Suprapubic skin (tissue), 4 donors: Measurements from ENCODE around the gene BTBD2. TPM values are rescaled to one million over a fixed set of nuclear protein-coding genes. Genes with fewer than 3 reads are reported as not detected.

ENCODE experiments used
- DNase-seq, 2 donors: peaks; one replicate each; pipeline ENCODE4 v3.0.0-alpha.2; 2019; ENCODE audit warnings: low spot score in 2 of 2
- H3K27ac ChIP-seq: fragments of 200-600 bp; sonication (generic); one replicate; pipeline ENCODE4 v1.5.1; 2019
- H3K27me3 ChIP-seq: fragments of 200-600 bp; sonication (generic); one replicate; pipeline ENCODE4 v1.5.1; 2019
- H3K36me3 ChIP-seq: fragments of 200-600 bp; sonication (generic); one replicate; pipeline ENCODE4 v1.5.1; 2019
- H3K4me1 ChIP-seq: fragments of 200-600 bp; sonication (generic); one replicate; pipeline ENCODE4 v1.5.1; 2019
- H3K4me3 ChIP-seq: fragments of 200-600 bp; sonication (generic); one replicate; pipeline ENCODE4 v1.5.1; 2019; ENCODE audit warnings: mild to moderate bottlenecking
- H3K9me3 ChIP-seq: fragments of 200-600 bp; sonication (generic); one replicate; pipeline ENCODE4 v1.5.1; 2019
- EP300 ChIP-seq: sonication (generic); formaldehyde crosslinking; IDR thresholded peaks from one replicate; pipeline ENCODE4 v1.6.1; 2017; ENCODE audit warnings: antibody characterized with exemption
- POLR2A ChIP-seq, 2 donors: fragments of 450-650 bp; IDR thresholded peaks; one replicate each; pipeline ENCODE4 v1.6.1; 2017; ENCODE audit warnings: antibody characterized with exemption in 2 of 2, mild to moderate bottlenecking in 2 of 2, moderate library complexity in 2 of 2
- POLR2AphosphoS5 ChIP-seq, 3 donors: sonication (generic); formaldehyde crosslinking; IDR thresholded peaks; one replicate each; pipeline ENCODE4 v1.6.1; 2017; ENCODE audit warnings: antibody characterized with exemption in 3 of 3
- WGBS: methylation state at CpG from one replicate; pipeline ENCODE4 v1.1.5; 2018; 5-methylcytosine and 5-hydroxymethylcytosine counted together
- total RNA-seq, 4 donors: library from RNA; depleted of rRNA; stranded (reverse); fragments of >200 nt; gene quantifications; one replicate each; pipeline ENCODE4 v1.1.0, GENCODE V29; 2016
- TF ChIP-seq, protein P1 (sequence below), 2 donors: fragments of 200-600 bp in 1 of 2; fragments of 450-650 bp in 1 of 2; sonication (generic) in 1 of 2; IDR thresholded peaks; one replicate each; pipeline ENCODE4 v1.5.1; 2016 to 2019; ENCODE audit warnings: antibody characterized with exemption in 2 of 2, mild to moderate bottlenecking in 1 of 2, moderate library complexity in 1 of 2

Gene BTBD2
- total RNA-seq, 4 donors from 2014 or later: 83.0 to 101 (median 90.3) TPM

DNA sequence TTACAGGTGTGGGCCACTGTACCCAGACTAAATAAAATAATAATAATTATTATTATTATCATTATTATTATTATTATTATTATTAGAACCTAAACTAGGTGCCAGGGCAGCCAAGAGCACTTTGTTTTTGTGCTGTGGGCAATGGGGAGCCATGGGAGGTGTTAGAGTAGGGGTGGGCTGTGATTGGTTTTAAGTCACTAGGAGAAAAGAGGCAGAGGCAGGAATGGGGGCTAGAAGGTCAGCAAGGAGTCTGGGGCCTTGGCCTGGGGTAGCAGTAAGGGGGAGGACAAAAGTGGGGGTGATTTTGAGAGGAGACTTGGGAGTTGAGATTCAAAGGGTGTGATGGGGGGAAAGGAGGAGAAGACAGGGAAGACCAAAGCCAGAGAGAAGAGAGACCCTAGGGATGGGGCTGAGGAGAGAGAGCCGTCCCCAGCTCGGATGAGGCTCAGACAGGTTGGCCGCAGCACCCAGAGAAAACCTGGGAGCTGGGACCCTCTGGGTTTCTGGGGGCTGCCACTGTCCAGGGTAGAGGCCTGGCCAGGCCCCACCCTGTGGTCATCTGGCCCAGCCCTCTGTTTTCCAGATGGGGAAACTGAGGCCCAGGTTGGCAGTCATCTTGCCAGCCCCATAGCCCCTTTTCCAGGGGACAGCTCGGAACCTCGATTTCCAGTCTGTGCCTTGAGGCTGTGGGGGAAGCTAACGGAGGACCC lies 17.8 kb upstream of the BTBD2 start:
- no peaks in the 10 kb centered on the region for H3K27me3 ChIP-seq
- 89% methylated on average over 6 of the region's 6 CpGs for WGBS
- H3K27ac ChIP-seq: peak overlapping the region; percentile 97
- DNase-seq: no peak
- H3K4me1 ChIP-seq: peaks cover 61% of the 10 kb centered on the region
- peaks cover 6% of the 10 kb centered on the region for H3K36me3 ChIP-seq
- TF ChIP-seq EP300 (no peak), POLR2A (IDR thresholded peaks at IDR 0.05) (no peak), POLR2AphosphoS5 (IDR thresholded peaks at IDR 0.05) (no peak)
- peaks cover 6% of the 10 kb centered on the region for H3K9me3 ChIP-seq
- H3K4me3 ChIP-seq: no peak overlapping the region

DNA sequence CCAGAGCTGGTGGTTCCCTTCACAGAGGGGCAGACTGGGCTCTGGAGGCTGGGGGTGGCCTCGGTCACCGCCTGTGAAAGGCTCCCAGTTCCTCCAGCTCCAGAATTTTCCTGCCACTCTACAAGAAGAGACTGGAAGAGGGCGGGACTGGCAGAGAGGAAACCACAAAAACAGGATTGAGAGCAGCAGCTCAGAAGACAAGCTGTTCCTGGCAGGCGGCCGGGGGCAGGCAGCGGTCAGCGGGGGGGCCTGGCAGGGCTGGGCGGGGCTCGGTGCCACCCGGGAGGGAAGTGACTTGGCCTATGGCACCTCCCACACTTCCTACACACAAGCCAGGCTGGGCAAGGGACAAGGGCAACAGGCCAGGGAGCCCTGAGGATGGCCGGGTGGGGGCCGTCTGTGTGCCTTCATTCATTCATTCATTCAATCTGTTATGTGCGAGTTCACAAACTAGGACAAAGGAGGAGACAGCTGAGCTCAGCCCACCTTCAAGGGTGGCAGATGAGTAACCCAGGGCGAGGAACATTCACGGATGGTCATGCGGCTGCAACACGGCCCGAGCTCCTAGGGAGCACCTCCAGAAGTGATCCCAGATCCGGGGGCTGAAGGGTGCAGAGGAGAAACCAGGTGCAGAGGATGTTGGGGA lies 16.9 kb upstream of the BTBD2 start:
- Histone ChIP-seq H3K27me3 (no peaks in the 10 kb centered on the region), H3K36me3 (no peaks in the 10 kb centered on the region), H3K4me3 (peak overlapping the region; percentile 36), H3K4me1 (peaks cover 65% of the 10 kb centered on the region), H3K27ac (peak overlapping the region; percentile 97), H3K9me3 (peaks cover 6% of the 10 kb centered on the region)
- DNase-seq: peak; percentile 98
- peak; percentile 56 for TF ChIP-seq EP300
- TF ChIP-seq, protein P1, sequence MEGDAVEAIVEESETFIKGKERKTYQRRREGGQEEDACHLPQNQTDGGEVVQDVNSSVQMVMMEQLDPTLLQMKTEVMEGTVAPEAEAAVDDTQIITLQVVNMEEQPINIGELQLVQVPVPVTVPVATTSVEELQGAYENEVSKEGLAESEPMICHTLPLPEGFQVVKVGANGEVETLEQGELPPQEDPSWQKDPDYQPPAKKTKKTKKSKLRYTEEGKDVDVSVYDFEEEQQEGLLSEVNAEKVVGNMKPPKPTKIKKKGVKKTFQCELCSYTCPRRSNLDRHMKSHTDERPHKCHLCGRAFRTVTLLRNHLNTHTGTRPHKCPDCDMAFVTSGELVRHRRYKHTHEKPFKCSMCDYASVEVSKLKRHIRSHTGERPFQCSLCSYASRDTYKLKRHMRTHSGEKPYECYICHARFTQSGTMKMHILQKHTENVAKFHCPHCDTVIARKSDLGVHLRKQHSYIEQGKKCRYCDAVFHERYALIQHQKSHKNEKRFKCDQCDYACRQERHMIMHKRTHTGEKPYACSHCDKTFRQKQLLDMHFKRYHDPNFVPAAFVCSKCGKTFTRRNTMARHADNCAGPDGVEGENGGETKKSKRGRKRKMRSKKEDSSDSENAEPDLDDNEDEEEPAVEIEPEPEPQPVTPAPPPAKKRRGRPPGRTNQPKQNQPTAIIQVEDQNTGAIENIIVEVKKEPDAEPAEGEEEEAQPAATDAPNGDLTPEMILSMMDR (IDR thresholded peaks at IDR 0.05): no peak
- peak; percentile 67 to 97 (median 95) for TF ChIP-seq POLR2AphosphoS5 (IDR thresholded peaks at IDR 0.05)
- no peak for TF ChIP-seq POLR2A (IDR thresholded peaks at IDR 0.05)
- 2% methylated on average over 17 of the region's 19 CpGs for WGBS

DNA sequence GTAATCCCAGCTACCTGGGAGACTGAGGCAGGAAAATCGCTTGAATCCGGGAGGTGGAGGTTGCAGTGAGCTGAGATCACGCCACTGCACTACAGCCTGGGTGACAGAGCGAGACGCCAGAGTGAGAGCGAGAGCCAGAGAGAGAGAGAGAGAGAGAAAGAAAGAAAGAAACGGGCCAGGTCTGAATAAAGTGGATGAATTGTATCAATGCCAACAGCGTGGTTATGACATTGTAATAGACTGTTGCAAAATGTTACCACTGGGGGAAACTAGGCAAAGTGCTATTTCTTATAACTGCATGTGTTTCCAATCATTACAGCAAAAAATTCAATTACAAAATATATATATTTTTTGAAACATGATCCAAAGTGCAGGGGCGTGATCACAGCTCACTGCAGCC lies 11.8 kb upstream of the BTBD2 start:
- H3K4me3 ChIP-seq: no peak overlapping the region
- H3K27me3 ChIP-seq: no peaks in the 10 kb centered on the region
- no peaks in the 10 kb centered on the region for H3K36me3 ChIP-seq
- TF ChIP-seq, protein P1 (IDR thresholded peaks at IDR 0.05): no peak
- peak in 2 of 3 donors; percentile 32 to 78 for TF ChIP-seq POLR2AphosphoS5 (IDR thresholded peaks at IDR 0.05)
- TF ChIP-seq POLR2A (IDR thresholded peaks at IDR 0.05): no peak
- no peak for TF ChIP-seq EP300
- DNase-seq: no peak
- H3K4me1 ChIP-seq: peaks cover 44% of the 10 kb centered on the region
- H3K9me3 ChIP-seq: peaks cover 3% of the 10 kb centered on the region
- H3K27ac ChIP-seq: no peak overlapping the region
- 49% methylated on average over 9 of the region's 9 CpGs for WGBS

DNA sequence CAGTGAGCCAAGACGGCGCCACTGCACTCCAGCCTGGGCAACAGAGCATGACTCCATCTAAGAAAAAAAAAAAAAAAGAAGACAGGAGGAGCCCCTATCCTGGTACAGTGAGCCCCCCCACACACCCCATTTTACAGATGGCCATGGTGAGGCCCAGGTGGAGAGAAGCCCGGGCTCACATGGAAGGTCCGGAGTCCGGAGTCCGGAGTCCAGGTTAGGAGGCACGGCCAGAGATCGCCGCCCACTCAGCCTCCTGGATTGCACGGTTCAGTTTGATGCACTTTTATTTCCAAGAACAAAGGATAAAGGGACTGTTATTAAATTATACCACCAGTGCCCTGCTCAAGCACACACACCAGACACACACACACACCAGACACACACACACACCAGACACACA lies 11.3 kb upstream of the BTBD2 start:
- H3K36me3 ChIP-seq: no peaks in the 10 kb centered on the region
- TF ChIP-seq POLR2A (IDR thresholded peaks at IDR 0.05): no peak
- no peak for TF ChIP-seq POLR2AphosphoS5 (IDR thresholded peaks at IDR 0.05)
- no peak for TF ChIP-seq EP300
- TF ChIP-seq, protein P1 (IDR thresholded peaks at IDR 0.05): no peak
- H3K4me3 ChIP-seq: no peak overlapping the region
- H3K4me1 ChIP-seq: peaks cover 38% of the 10 kb centered on the region
- peaks cover 3% of the 10 kb centered on the region for H3K9me3 ChIP-seq
- WGBS: 86% methylated on average over 10 of the region's 10 CpGs
- DNase-seq: no peak
- H3K27me3 ChIP-seq: no peaks in the 10 kb centered on the region
- H3K27ac ChIP-seq: no peak overlapping the region

DNA sequence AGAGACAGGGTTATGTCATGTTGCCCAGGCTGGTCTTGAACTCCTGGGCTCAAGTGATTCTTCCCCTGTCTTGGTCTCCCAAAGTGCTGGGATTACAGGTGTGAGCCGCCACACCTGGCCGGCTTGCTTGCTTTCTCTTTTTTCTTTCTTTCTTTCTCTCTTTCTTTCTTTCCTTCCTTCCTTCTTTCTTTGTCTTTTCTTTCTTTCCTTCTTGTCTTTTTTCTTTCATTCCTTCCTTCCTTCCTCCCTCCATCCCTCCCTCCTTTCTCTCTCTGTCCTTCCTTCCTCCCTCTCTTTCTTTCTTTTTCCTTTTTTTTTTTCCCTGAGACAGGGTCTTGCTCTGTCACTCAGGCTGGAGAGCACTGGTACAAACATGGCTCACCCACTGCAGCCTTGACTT lies 6.8 kb upstream of the BTBD2 start:
- no peak for DNase-seq
- peaks cover 15% of the 10 kb centered on the region for H3K4me1 ChIP-seq
- peaks cover 3% of the 10 kb centered on the region for H3K9me3 ChIP-seq
- TF ChIP-seq, protein P1 (IDR thresholded peaks at IDR 0.05): no peak
- no peak for TF ChIP-seq EP300
- TF ChIP-seq POLR2A (IDR thresholded peaks at IDR 0.05): no peak
- no peak for TF ChIP-seq POLR2AphosphoS5 (IDR thresholded peaks at IDR 0.05)
- no peaks in the 10 kb centered on the region for H3K36me3 ChIP-seq
- H3K27ac ChIP-seq: no peak overlapping the region
- no peaks in the 10 kb centered on the region for H3K27me3 ChIP-seq
- no peak overlapping the region for H3K4me3 ChIP-seq
- 93% methylated on average over 2 of the region's 2 CpGs for WGBS
